Caco-2 (cell line): ENCODE results near the gene GIMAP4. TPM values are rescaled to one million over a fixed set of nuclear protein-coding genes. Genes with fewer than 3 reads are reported as not detected.
"Not testable (repeated sequence)": the region's sequence is repeated elsewhere in the genome, so short reads cannot be mapped to it uniquely, and the experiment has no call there.

Experiments
- BruUV-seq: library from RNA; stranded (reverse); fragments of 400-500 nt; replicated peaks from 2 replicates; lab custom pipeline; 2021; lab: Mats Ljungman, UMichigan
- CTCF ChIA-PET: fragments of 300-600 bp; sonication (Branson Sonifier 250); formaldehyde crosslinking; loops from one replicate; lab custom pipeline; 2022; ENCODE audit warnings: antibody characterized with exemption; lab: Charles Lee
- POLR2A ChIA-PET: fragments of 300-600 bp; sonication (Branson Sonifier 250); formaldehyde crosslinking; loops from one replicate; lab custom pipeline; 2022; ENCODE audit warnings: antibody characterized with exemption; lab: Charles Lee
- DNase-seq, 2 experiments: peaks; one replicate each; pipeline versions ENCODE4 v3.0.0 to v3.0.0-alpha.2; 2020 to 2022
- H3K27me3 ChIP-seq: replicated peaks from 2 replicates; pipeline ENCODE4 v1.6.0; 2011; ENCODE audit warnings: low read length; ENCODE audit not compliant: control insufficient read depth, insufficient read depth
- H3K36me3 ChIP-seq: 2 replicates; pipeline ENCODE4 v1.5.1; 2011; ENCODE audit warnings: low read length; ENCODE audit not compliant: control insufficient read depth, insufficient read depth
- H3K4me1 ChIP-seq: fragments of 250-450 bp; sonication (Bioruptor Pico); 2 replicates; pipeline ENCODE4 v1.5.1; 2020; ENCODE audit warnings: mild to moderate bottlenecking
- H3K4me3 ChIP-seq: 2 replicates; pipeline ENCODE4 v1.5.1; 2011; ENCODE audit warnings: low read depth, mild to moderate bottlenecking, control low read depth, low read length
- H3K9me3 ChIP-seq: fragments of 250-450 bp; sonication (Bioruptor Pico); 2 replicates; pipeline ENCODE4 v1.5.1; 2020; ENCODE audit warnings: mild to moderate bottlenecking, moderate library complexity
- H3K27ac Mint-ChIP-seq: one replicate; pipeline ENCODE4 v1.8.0; 2022; ENCODE audit warnings: mixed read lengths; ENCODE audit not compliant: unreplicated experiment
- H3K27me3 Mint-ChIP-seq: one replicate; pipeline ENCODE4 v1.8.0; 2022; ENCODE audit warnings: mixed read lengths; ENCODE audit not compliant: insufficient read depth, unreplicated experiment
- H3K36me3 Mint-ChIP-seq: one replicate; pipeline ENCODE4 v1.8.0; 2022; ENCODE audit warnings: mild to moderate bottlenecking, mixed read lengths; ENCODE audit not compliant: insufficient read depth, unreplicated experiment
- H3K4me1 Mint-ChIP-seq: one replicate; pipeline ENCODE4 v1.8.0; 2022; ENCODE audit warnings: low read depth, mixed read lengths; ENCODE audit not compliant: unreplicated experiment
- H3K4me3 Mint-ChIP-seq: one replicate; pipeline ENCODE4 v1.8.0; 2022; ENCODE audit warnings: mild to moderate bottlenecking, moderate library complexity, mixed read lengths; ENCODE audit not compliant: unreplicated experiment
- H3K9me3 Mint-ChIP-seq: one replicate; pipeline ENCODE4 v1.8.0; 2022; ENCODE audit warnings: mixed read lengths; ENCODE audit not compliant: unreplicated experiment
- CTCF ChIP-seq, 2 experiments: fragments of 200-600 bp in 1 of 2; IDR thresholded peaks; 1 replicate in 1 of 2; 2 replicates in 1 of 2; pipeline versions ENCODE4 v1.5.1 to v1.8.0; 2011 to 2022; ENCODE audit warnings: antibody characterized with exemption in 1 of 2, control low read depth in 1 of 2, inconsistent platforms in 1 of 2, low read depth in 1 of 2, low read length in 1 of 2, mild to moderate bottlenecking in 1 of 2, moderate library complexity in 1 of 2; ENCODE audit not compliant: insufficient read depth in 1 of 2, severe bottlenecking in 1 of 2, unreplicated experiment in 1 of 2
- intact Hi-C: fragments of 100-400 bp; cut with micrococcal nuclease; formaldehyde crosslinking; loops from one replicate; pipeline ENCODE4 v1.10.0; 2022; ENCODE audit not compliant: unreplicated experiment
- total RNA-seq: library from RNA; stranded (reverse); gene quantifications from 2 replicates; pipeline ENCODE4 v1.2.3, GENCODE V29; 2022

The GIMAP4 gene
- total RNA-seq, 1 experiment from 2014 or later: not detected

DNA sequence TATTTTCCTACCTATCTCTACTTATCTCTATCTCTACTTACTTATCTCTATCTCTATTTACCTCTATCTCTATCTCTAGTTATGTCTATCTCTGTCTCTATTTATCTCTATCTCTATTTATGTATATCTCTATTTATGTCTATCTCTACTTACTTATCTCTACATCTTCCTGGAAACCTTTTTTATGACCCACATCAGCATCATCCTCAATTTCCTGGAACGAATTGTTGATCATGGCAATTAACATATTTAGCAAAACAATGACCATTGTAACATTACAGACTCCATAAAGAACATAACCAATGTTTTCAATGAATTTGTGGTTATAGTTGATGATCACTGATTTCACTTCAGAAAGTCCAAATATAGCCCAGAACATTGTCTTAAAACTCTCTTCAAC is 46.7 kb downstream of the GIMAP4 start:
- ChIA-PET CTCF (no interaction called here), POLR2A (no interaction called here)
- no peak for TF ChIP-seq CTCF (IDR thresholded peaks at IDR 0.05; ENCODE audit: insufficient read depth in 1 of 2, low read depth in 1 of 2, low read length in 1 of 2, severe bottlenecking in 1 of 2, unreplicated experiment in 1 of 2)
- Mint-ChIP-seq H3K27ac (no peak overlapping the region), H3K4me3 (no peak overlapping the region), H3K4me1 (no peaks in the 10 kb centered on the region), H3K36me3 (no peaks in the 10 kb centered on the region), H3K27me3 (peaks cover 3% of the 10 kb centered on the region), H3K9me3 (peaks cover 21% of the 10 kb centered on the region)
- no peaks in the 10 kb centered on the region for H3K4me1 ChIP-seq
- no peaks in the 10 kb centered on the region for H3K36me3 ChIP-seq
- H3K4me3 ChIP-seq: no peak overlapping the region
- no peaks in the 10 kb centered on the region for H3K27me3 ChIP-seq
- intact Hi-C loops: no loop called here
- no peaks in the 10 kb centered on the region for H3K9me3 ChIP-seq
- no TSS peak for BruUV-seq
- DNase-seq: no peak

- H3K9me3 ChIP-seq, H3K27me3 Mint-ChIP-seq, H3K36me3 Mint-ChIP-seq, DNase-seq, H3K36me3 ChIP-seq, CTCF ChIA-PET, intact Hi-C loops, H3K4me1 ChIP-seq, H3K4me1 Mint-ChIP-seq, H3K4me3 ChIP-seq, H3K4me3 Mint-ChIP-seq, H3K27me3 ChIP-seq, H3K27ac Mint-ChIP-seq, BruUV-seq: not testable (repeated sequence)
- H3K9me3 Mint-ChIP-seq: peaks cover 21% of the 10 kb centered on the region
- POLR2A ChIA-PET: interaction anchor here (0.6 kb wide), 1 partner anchor 173 kb away, joined by 4 read pairs; no protein-coding TSS in a partner anchor
Measured at GRCh38 chr7:150614426-150614825, 47.2 kb downstream of the GIMAP4 start.

DNA sequence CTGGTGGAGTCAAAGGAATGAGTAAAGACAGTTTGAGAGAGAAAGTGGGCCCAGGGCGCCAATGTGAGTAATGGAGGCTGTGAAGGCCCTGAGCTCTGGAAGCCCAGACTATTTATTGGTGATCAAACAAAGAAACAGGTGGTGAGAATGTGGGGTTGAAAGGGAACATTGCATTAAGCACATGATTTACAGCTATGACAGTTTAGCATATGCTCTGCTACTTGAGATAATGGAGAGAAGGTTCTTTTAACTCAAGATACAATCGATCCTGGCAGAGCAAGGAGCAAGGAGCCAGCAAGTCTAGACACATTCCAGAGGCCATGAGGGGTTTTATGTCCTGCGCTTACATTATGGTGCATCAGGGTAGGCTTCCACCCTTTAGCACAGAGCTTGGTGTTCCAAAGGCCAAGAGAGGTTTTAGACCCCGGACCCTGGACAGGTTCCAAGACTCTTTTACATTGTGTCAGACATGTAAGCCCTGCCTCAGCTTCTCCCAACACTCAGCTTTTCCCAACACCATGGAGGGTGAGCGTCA is 48.1 kb downstream of the GIMAP4 start:
- H3K36me3 ChIP-seq, H3K4me3 ChIP-seq, BruUV-seq, intact Hi-C loops, H3K27me3 Mint-ChIP-seq, DNase-seq, H3K4me3 Mint-ChIP-seq, POLR2A ChIA-PET, H3K4me1 Mint-ChIP-seq, CTCF ChIA-PET, H3K27me3 ChIP-seq, H3K27ac Mint-ChIP-seq, H3K9me3 ChIP-seq, H3K36me3 Mint-ChIP-seq, H3K4me1 ChIP-seq: not testable (repeated sequence)
- H3K9me3 Mint-ChIP-seq: peaks cover 21% of the 10 kb centered on the region

GRCh38 chr7:150620061-150620460 is 52.9 kb downstream of the GIMAP4 start:
- intact Hi-C loops: no loop called here
- H3K4me3 Mint-ChIP-seq: no peak overlapping the region
- no TSS peak for BruUV-seq
- H3K36me3 ChIP-seq: no peaks in the 10 kb centered on the region
- no peak for TF ChIP-seq CTCF (IDR thresholded peaks at IDR 0.05; ENCODE audit: insufficient read depth in 1 of 2, low read depth in 1 of 2, low read length in 1 of 2, severe bottlenecking in 1 of 2, unreplicated experiment in 1 of 2)
- DNase-seq: no peak
- no peaks in the 10 kb centered on the region for H3K4me1 Mint-ChIP-seq
- no peaks in the 10 kb centered on the region for H3K9me3 Mint-ChIP-seq
- CTCF ChIA-PET: interaction anchor here (0.6 kb wide), 1 partner anchor 685 kb away, joined by 3 read pairs; no protein-coding TSS in a partner anchor
- no peaks in the 10 kb centered on the region for H3K36me3 Mint-ChIP-seq
- H3K27me3 Mint-ChIP-seq: peaks cover 2% of the 10 kb centered on the region
- no peaks in the 10 kb centered on the region for H3K27me3 ChIP-seq
- no peak overlapping the region for H3K27ac Mint-ChIP-seq
- H3K9me3 ChIP-seq: no peaks in the 10 kb centered on the region
- H3K4me1 ChIP-seq: no peaks in the 10 kb centered on the region
- POLR2A ChIA-PET: no interaction called here
- H3K4me3 ChIP-seq: no peak overlapping the region
